SK-N-SH (cell line): ENCODE results near the gene ACAD11. TPM values are rescaled to one million over a fixed set of nuclear protein-coding genes. Genes with fewer than 3 reads are reported as not detected.

Experiments used
- CTCF ChIA-PET: fragments of 300-600, 350-600 bp; formaldehyde crosslinking; extraction: SDS; loops from one replicate; lab custom pipeline; 2021; lab: Yijun Ruan, JAX
- POLR2A ChIA-PET: fragments of 350-600 bp; sonication (Branson Sonifier 250); formaldehyde crosslinking; extraction: SDS; loops from one replicate; lab custom pipeline; 2020; ENCODE audit warnings: antibody characterized with exemption, inconsistent platforms; lab: Yijun Ruan, JAX
- DNase-seq: peaks from one replicate; pipeline ENCODE4 v3.0.0; 2012
- H2AFZ ChIP-seq: fragments of 200-600 bp; sonication (generic); 2 replicates; pipeline ENCODE4 v1.8.1; 2016; ENCODE audit warnings: antibody characterized with exemption, mild to moderate bottlenecking, low read depth
- H3F3A ChIP-seq: fragments of 200-600 bp; sonication (generic); replicated peaks from 2 replicates; pipeline ENCODE3; 2016; ENCODE audit warnings: antibody characterized with exemption, mild to moderate bottlenecking; ENCODE audit not compliant: insufficient read depth
- H3K27ac ChIP-seq, 2 experiments: fragments of 200-500 bp in 1 of 2; fragments of 200-600 bp in 1 of 2; sonication (Bioruptor generic) in 1 of 2; sonication (generic), shearing (Covaris generic) in 1 of 2; 2 replicates each; pipeline versions ENCODE4 v1.5.1 to v1.6.1; 2014 to 2016; ENCODE audit warnings: low read depth in 2 of 2, inconsistent platforms in 1 of 2, low read length in 1 of 2, mild to moderate bottlenecking in 1 of 2, mixed read lengths in 1 of 2
- H3K27me3 ChIP-seq: fragments of 200-600 bp; sonication (generic), shearing (Covaris generic); 2 replicates; pipeline ENCODE4 v1.6.1; 2016; ENCODE audit warnings: mixed run types; ENCODE audit not compliant: insufficient read depth
- H3K36me3 ChIP-seq, 2 experiments: fragments of 200-500 bp in 1 of 2; fragments of 200-600 bp in 1 of 2; sonication (Bioruptor generic) in 1 of 2; sonication (generic) in 1 of 2; replicated peaks in 1 of 2; 2 replicates each; pipeline versions ENCODE3 to v1.5.1; 2014 to 2016; ENCODE audit warnings: low read length in 1 of 2, mild to moderate bottlenecking in 1 of 2; ENCODE audit not compliant: insufficient read depth in 2 of 2, control insufficient read depth in 1 of 2
- H3K4me1 ChIP-seq, 2 experiments: fragments of 200-500 bp in 1 of 2; fragments of 200-600 bp in 1 of 2; sonication (Bioruptor generic) in 1 of 2; sonication (generic), shearing (Covaris generic) in 1 of 2; 2 replicates each; pipeline versions ENCODE4 v1.5.1 to v1.6.1; 2014 to 2016; ENCODE audit warnings: low read depth in 1 of 2, low read length in 1 of 2, mixed run types in 1 of 2; ENCODE audit not compliant: insufficient read depth in 2 of 2, control insufficient read depth in 1 of 2
- H3K4me2 ChIP-seq: fragments of 200-600 bp; sonication (generic), shearing (Covaris generic); 2 replicates; pipeline ENCODE4 v1.6.1; 2017; ENCODE audit warnings: mixed run types
- H3K4me3 ChIP-seq, 2 experiments: fragments of 200-500 bp in 1 of 2; fragments of 200-600 bp in 1 of 2; sonication (Bioruptor generic) in 1 of 2; sonication (generic), shearing (Covaris generic) in 1 of 2; 2 replicates each; pipeline versions ENCODE4 v1.5.1 to v1.8.1; 2014 to 2016; ENCODE audit warnings: low read depth in 2 of 2, inconsistent platforms in 1 of 2, low read length in 1 of 2, mild to moderate bottlenecking in 1 of 2, mixed read lengths in 1 of 2, moderate library complexity in 1 of 2
- H3K79me2 ChIP-seq: fragments of 200-600 bp; sonication (generic); 2 replicates; pipeline ENCODE4 v1.8.1; 2017; ENCODE audit warnings: mild to moderate bottlenecking; ENCODE audit not compliant: insufficient read depth
- H3K9ac ChIP-seq: fragments of 200-600 bp; sonication (generic); 2 replicates; pipeline ENCODE4 v1.6.1; 2017; ENCODE audit warnings: mixed run types
- H3K9me2 ChIP-seq: fragments of 200-600 bp; sonication (generic); 2 replicates; pipeline ENCODE4 v1.6.1; 2017; ENCODE audit warnings: mixed run types
- H3K9me3 ChIP-seq: fragments of 200-600 bp; sonication (generic); 2 replicates; pipeline ENCODE4 v1.6.1; 2017; ENCODE audit warnings: mixed run types, mild to moderate bottlenecking, moderate library complexity
- H4K20me1 ChIP-seq: fragments of 200-600 bp; sonication (generic); 2 replicates; pipeline ENCODE4 v1.6.1; 2017; ENCODE audit warnings: mild to moderate bottlenecking, mixed run types; ENCODE audit not compliant: insufficient read depth
- CHD2 ChIP-seq: fragments of 150-350 bp; IDR thresholded peaks from 2 replicates; pipeline ENCODE4 v1.6.1; 2018; ENCODE audit warnings: low read length; ENCODE audit not compliant: partially characterized antibody
- CTCF ChIP-seq: fragments of 200-600 bp; sonication (generic); IDR thresholded peaks from 2 replicates; pipeline ENCODE4 v1.6.1; 2017; ENCODE audit warnings: antibody characterized with exemption, mild to moderate bottlenecking, moderate library complexity
- EP300 ChIP-seq, 2 experiments: IDR thresholded peaks; 2 replicates each; pipeline versions ENCODE4 v1.4.0 to v1.6.1; 2012; ENCODE audit warnings: borderline replicate concordance in 1 of 2, low read depth in 1 of 2, low read length in 1 of 2
- EZH2phosphoT487 ChIP-seq: fragments of 200-600 bp; sonication (generic); IDR thresholded peaks from 2 replicates; pipeline ENCODE4 v1.6.1; 2017; ENCODE audit warnings: low read depth, mixed run types, mild to moderate bottlenecking, antibody characterized with exemption, moderate library complexity, borderline replicate concordance
- FOSL2 ChIP-seq: IDR thresholded peaks from 2 replicates; pipeline ENCODE4 v1.4.0; 2012; ENCODE audit warnings: low read depth, mild to moderate bottlenecking, moderate library complexity, borderline replicate concordance
- FOXJ3 ChIP-seq: sonication (generic); formaldehyde crosslinking; IDR thresholded peaks from 2 replicates; pipeline ENCODE4 v1.5.1; 2020; ENCODE audit warnings: mild to moderate bottlenecking, missing genetic modification reagents
- GABPA ChIP-seq: IDR thresholded peaks from 2 replicates; pipeline ENCODE4 v1.4.0; 2012; ENCODE audit warnings: low read depth, mild to moderate bottlenecking
- JUND ChIP-seq: IDR thresholded peaks from 2 replicates; pipeline ENCODE4 v1.4.0; 2012
- MAX ChIP-seq: IDR thresholded peaks from 2 replicates; pipeline ENCODE4 v1.4.0; 2012; ENCODE audit warnings: low read depth
- MEF2A ChIP-seq: IDR thresholded peaks from 2 replicates; pipeline ENCODE4 v1.4.0; 2012; ENCODE audit warnings: low read depth, borderline replicate concordance
- MXI1 ChIP-seq: IDR thresholded peaks from 2 replicates; pipeline ENCODE4 v1.6.1; 2012; ENCODE audit warnings: mild to moderate bottlenecking, low read depth, low read length, improper control_type of control experiment
- NRF1 ChIP-seq: IDR thresholded peaks from 2 replicates; pipeline ENCODE4 v1.6.1; 2012; ENCODE audit warnings: low read depth, mild to moderate bottlenecking, low read length
- RAD21 ChIP-seq: IDR thresholded peaks from 2 replicates; pipeline ENCODE4 v1.6.1; 2012; ENCODE audit warnings: mild to moderate bottlenecking, low read length
- RCOR1 ChIP-seq: fragments of 150-350 bp; IDR thresholded peaks from 2 replicates; pipeline ENCODE4 v1.6.1; 2017; ENCODE audit warnings: antibody characterized with exemption, low read length
- REST ChIP-seq: IDR thresholded peaks from 2 replicates; pipeline ENCODE4 v1.6.1; 2012; ENCODE audit warnings: mild to moderate bottlenecking, low read depth, low read length, moderate library complexity
- RFX5 ChIP-seq: IDR thresholded peaks from 2 replicates; pipeline ENCODE4 v1.6.1; 2012; ENCODE audit warnings: mild to moderate bottlenecking, improper control_type of control experiment, low read length
- SIN3A ChIP-seq: IDR thresholded peaks from 2 replicates; pipeline ENCODE4 v1.6.1; 2012; ENCODE audit warnings: low read depth, mild to moderate bottlenecking, low read length, moderate library complexity, borderline replicate concordance
- SMC3 ChIP-seq: IDR thresholded peaks from 2 replicates; pipeline ENCODE4 v1.6.1; 2012; ENCODE audit warnings: low read depth, low read length, improper control_type of control experiment
- TAF1 ChIP-seq: IDR thresholded peaks from 2 replicates; pipeline ENCODE4 v1.6.1; 2012; ENCODE audit warnings: low read depth, mild to moderate bottlenecking, low read length, moderate library complexity, borderline replicate concordance
- TCF12 ChIP-seq: IDR thresholded peaks from 2 replicates; pipeline ENCODE4 v1.4.0; 2012
- USF1 ChIP-seq: IDR thresholded peaks from 2 replicates; pipeline ENCODE4 v1.4.0; 2012; ENCODE audit warnings: low read depth, borderline replicate concordance
- USF2 ChIP-seq: fragments of 150-350 bp; IDR thresholded peaks from 2 replicates; pipeline ENCODE4 v1.6.1; 2017; ENCODE audit warnings: antibody characterized with exemption, low read length, low read depth, borderline replicate concordance
- ZBTB33 ChIP-seq: IDR thresholded peaks from 2 replicates; pipeline ENCODE4 v1.4.0; 2012; ENCODE audit warnings: low read depth, borderline replicate concordance
- WGBS: methylation state at CpG from one replicate; pipeline ENCODE4 v1.1.6; 2017; ENCODE audit warnings: low lambda C conversion rate; 5-methylcytosine and 5-hydroxymethylcytosine counted together
- polyA plus RNA-seq, 3 experiments: library from polyadenylated mRNA; depleted of rRNA; stranded (reverse); fragments of >200 nt; gene quantifications; 2 replicates each; pipeline ENCODE4 v1.2.3, GENCODE V29; 2012

The ACAD11 gene
- polyA plus RNA-seq, 1 of the 3 experiments (the other 2 are of a cell fraction): 16.3 TPM

GRCh38 chr3:132543011-132543739 is 116.4 kb downstream of the ACAD11 start:
- H2AFZ ChIP-seq: no peak overlapping the region; the same call in 1 of the 2 replicates
- H3K9ac ChIP-seq: peak overlapping the region; percentile 53; the same call in 1 of the 2 replicates
- no peaks in the 10 kb centered on the region for H3K9me3 ChIP-seq
- peak overlapping the region; percentile 67 for H3K4me2 ChIP-seq
- H3K79me2 ChIP-seq: no peaks in the 10 kb centered on the region
- H3K4me3 ChIP-seq: no peak overlapping the region
- CTCF ChIA-PET: interaction anchor here (0.7 to 2.5 kb wide), 2 partner anchors 96 to 99 kb away, joined by 3 to 13 read pairs; no protein-coding TSS in a partner anchor
- no peaks in the 10 kb centered on the region for H4K20me1 ChIP-seq
- H3K36me3 ChIP-seq: peaks cover 28% of the 10 kb centered on the region in 2 experiments
- POLR2A ChIA-PET: no interaction called here
- no peak for DNase-seq
- H3K9me2 ChIP-seq: no peaks in the 10 kb centered on the region
- no peaks in the 10 kb centered on the region for H3K27me3 ChIP-seq
- 10% methylated on average over 2 of the region's 2 CpGs for WGBS
- H3F3A ChIP-seq: peaks cover 25% of the 10 kb centered on the region
- H3K27ac ChIP-seq: peak overlapping the region; percentile 87 to 99
- peaks cover 2 to 16% of the 10 kb centered on the region in 2 experiments; a peak in 3 of 4 replicates for H3K4me1 ChIP-seq
- TF ChIP-seq CHD2 (no peak), RCOR1 (no peak), TCF12 (peak; percentile 96), RAD21 (no peak), CTCF (no peak), MAX (peak; percentile 77), SIN3A (0 out of 2 replicates have a peak, but pooled peaks have one; percentile 28), EZH2phosphoT487 (no peak), ZBTB33 (no peak; the same call in 1 of the 2 replicates), GABPA (no peak), USF1 (no peak), FOXJ3 (CRISPR knock-in tag) (no peak), REST (no peak), MXI1 (no peak), FOSL2 (peak; percentile 95), USF2 (no peak), EP300 (IDR thresholded peaks at IDR 0.05; ENCODE audit: borderline replicate concordance in 1 of 2, low read depth in 1 of 2, low read length in 1 of 2) (peak in 1 of 2 experiments; percentile 78; a peak in 2 of 4 replicates), JUND (peak; percentile 93), TAF1 (no peak), MEF2A (peak; percentile 86; the same call in 1 of the 2 replicates), RFX5 (no peak), NRF1 (no peak), SMC3 (no peak)
